Stimulated activated CD8-positive, alpha-beta memory T cell treated with anti-CD3 and anti-CD28 coated beads, Interleukin-7, amount 100 ng/mL, for 48 hours (primary cell): ENCODE results near the gene PMEL.
"Not testable (repeated sequence)": the region's sequence is repeated elsewhere in the genome, so short reads cannot be mapped to it uniquely, and the experiment has no call there.

Source experiments
- DNase-seq, 2 donors: peaks; one replicate each; pipeline ENCODE4 v3.0.0-alpha.2; 2020; ENCODE audit warnings: low read depth in 1 of 2; ENCODE audit errors: extremely low read depth in 1 of 2

The PMEL gene

GRCh38 chr12:55983232-55983842, 17.5 kb upstream of the PMEL start:
- DNase-seq = no peak

- no peak for DNase-seq
Observed at GRCh38 chr12:55982319-55982936, 16.6 kb upstream of the PMEL start.

- not testable (repeated sequence) for DNase-seq
Observed at GRCh38 chr12:55981882-55982281, 16.0 kb upstream of the PMEL start.

GRCh38 chr12:55979069-55979468, 13.2 kb upstream of the PMEL start:
- DNase-seq = no peak

GRCh38 chr12:55978393-55978792, 12.6 kb upstream of the PMEL start:
- DNase-seq = no peak

- no peak for DNase-seq
Observed at GRCh38 chr12:55974308-55974730, 8.5 kb upstream of the PMEL start.

- peak; percentile 90 to 99 for DNase-seq
Observed at GRCh38 chr12:55973599-55974307, 7.9 kb upstream of the PMEL start, which contains the start of gene RAB5B. Gene RAB5B, plus strand, starts transcription at chr12:55974078. Its CDS starts 12,883 bp downstream, at chr12:55986961.

- no peak for DNase-seq
Observed at GRCh38 chr12:55972911-55973598, 7.2 kb upstream of the PMEL start.

GRCh38 chr12:55972456-55972855, 6.6 kb upstream of the PMEL start:
- no peak for DNase-seq

- DNase-seq = no peak
Observed at GRCh38 chr12:55972042-55972441, 6.2 kb upstream of the PMEL start.

- no peak for DNase-seq
Observed at GRCh38 chr12:55970775-55971174, 4.9 kb upstream of the PMEL start.

GRCh38 chr12:55969356-55969755, 3.5 kb upstream of the PMEL start:
- DNase-seq = no peak

GRCh38 chr12:55966408-55967281, 803 bp upstream of the PMEL start, which contains the start of gene CDK2:
Gene CDK2, plus strand, starts transcription at chr12:55966830. Its CDS starts 179 bp downstream, at chr12:55967009.
- DNase-seq = peak; percentile 86 to 87

GRCh38 chr12:55965240-55965639, 602 bp downstream of the PMEL start:
- DNase-seq = no peak

GRCh38 chr12:55963760-55964159, 2.1 kb downstream of the PMEL start:
- DNase-seq = no peak

GRCh38 chr12:55957106-55957859, 8.6 kb downstream of the PMEL start:
- no peak for DNase-seq

GRCh38 chr12:55955800-55956508, 9.9 kb downstream of the PMEL start:
- peak in 1 of 2 donors; percentile 37 for DNase-seq

GRCh38 chr12:55955344-55955743, 10.5 kb downstream of the PMEL start:
- DNase-seq = no peak

- no peak for DNase-seq
Observed at GRCh38 chr12:55946553-55946952, 19.3 kb downstream of the PMEL start.
